Muscle of arm (tissue), 12 donors: Measurements from ENCODE around the gene LYRM1. TPM values are rescaled to one million over a fixed set of nuclear protein-coding genes. Genes with fewer than 3 reads are reported as not detected.

Experiments
- DNase-seq: peaks from one replicate; pipeline ENCODE4 v3.0.0-alpha.2; 2013
- polyA plus RNA-seq, 12 donors: library from polyadenylated mRNA; unstranded; fragments of 120-200 nt; gene quantifications; one replicate each; pipeline ENCODE4 v1.2.1, GENCODE V29; 2013; ENCODE audit not compliant: insufficient read length in 12 of 12

Gene LYRM1
- polyA plus RNA-seq, 12 donors, result 18.8 to 25.2 (median 22.5) TPM; not detected in 1

- DNase-seq, result peak; percentile 46
These were observed 883 bp upstream of the LYRM1 start for GRCh38 chr16:20899477-20900298.

GRCh38 chr16:20901068-20901435 lies 481 bp downstream of the LYRM1 start:
- DNase-seq, result no peak

- peak; percentile 52 for DNase-seq
These were observed 1.0 kb downstream of the LYRM1 start for GRCh38 chr16:20901436-20902112.

- no peak for DNase-seq
These were observed 1.9 kb downstream of the LYRM1 start for GRCh38 chr16:20902426-20902825.

- no peak for DNase-seq
These were observed 2.7 kb downstream of the LYRM1 start for GRCh38 chr16:20903116-20903898.

GRCh38 chr16:20903899-20904506 lies 3.4 kb downstream of the LYRM1 start:
- no peak for DNase-seq

GRCh38 chr16:20904507-20905081 lies 4.0 kb downstream of the LYRM1 start:
- DNase-seq, result no peak

GRCh38 chr16:20905576-20905975 lies 5.0 kb downstream of the LYRM1 start:
- no peak for DNase-seq

GRCh38 chr16:20906341-20907255 lies 6.0 kb downstream of the LYRM1 start:
- peak; percentile 61 for DNase-seq

- DNase-seq, result peak; percentile 50
These were observed 10.3 kb downstream of the LYRM1 start for GRCh38 chr16:20910781-20911321.

GRCh38 chr16:20911361-20911760 lies 10.8 kb downstream of the LYRM1 start:
- DNase-seq, result no peak

- DNase-seq, result no peak
These were observed 15.7 kb downstream of the LYRM1 start for GRCh38 chr16:20916289-20916688.

- no peak for DNase-seq
These were observed 16.4 kb downstream of the LYRM1 start for GRCh38 chr16:20916942-20917341.

GRCh38 chr16:20918486-20919239 lies 18.1 kb downstream of the LYRM1 start:
- DNase-seq, result no peak

GRCh38 chr16:20920091-20920490 lies 19.5 kb downstream of the LYRM1 start:
- DNase-seq, result no peak

- no peak for DNase-seq
These were observed 20.2 kb downstream of the LYRM1 start for GRCh38 chr16:20920799-20921198.

GRCh38 chr16:20923876-20924275 lies 23.3 kb downstream of the LYRM1 start:
- DNase-seq, result no peak

- DNase-seq, result no peak
These were observed 25.2 kb downstream of the LYRM1 start for GRCh38 chr16:20925751-20926150.

GRCh38 chr16:20928774-20929411 lies 28.3 kb downstream of the LYRM1 start:
- DNase-seq, result peak; percentile 46
